ENCODE results near the gene GOLIM4. TPM values are rescaled to one million over a fixed set of nuclear protein-coding genes. Genes with fewer than 3 reads are reported as not detected.

Gene GOLIM4
- total and polyA plus RNA-seq, 7 donors = 12.3 to 37.4 (median 27.2) TPM

DNA sequence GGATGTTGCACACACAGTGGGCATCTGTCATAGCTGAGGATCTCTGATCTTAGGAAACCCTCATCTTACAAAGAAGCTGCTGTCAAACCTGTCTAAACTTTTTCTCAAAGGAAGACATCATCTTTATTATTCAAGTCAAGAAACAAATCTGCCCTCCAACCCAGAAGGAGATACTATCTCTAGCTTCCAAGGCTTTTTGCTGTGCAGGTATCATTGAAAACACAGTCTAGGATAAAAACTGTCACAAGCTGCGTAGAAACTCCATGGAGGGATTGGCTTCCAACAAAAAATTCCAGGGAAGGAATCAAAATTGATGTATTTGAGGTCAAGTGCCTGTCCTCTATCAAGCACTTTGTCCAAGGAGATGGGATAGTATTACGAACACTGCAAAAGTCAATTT lies 89.1 kb downstream of the GOLIM4 start:
- WGBS, 2 donors = 93 to 96% methylated on average over 2 of the region's 2 CpGs
- no peak for DNase-seq
- TF ChIP-seq, protein P1, sequence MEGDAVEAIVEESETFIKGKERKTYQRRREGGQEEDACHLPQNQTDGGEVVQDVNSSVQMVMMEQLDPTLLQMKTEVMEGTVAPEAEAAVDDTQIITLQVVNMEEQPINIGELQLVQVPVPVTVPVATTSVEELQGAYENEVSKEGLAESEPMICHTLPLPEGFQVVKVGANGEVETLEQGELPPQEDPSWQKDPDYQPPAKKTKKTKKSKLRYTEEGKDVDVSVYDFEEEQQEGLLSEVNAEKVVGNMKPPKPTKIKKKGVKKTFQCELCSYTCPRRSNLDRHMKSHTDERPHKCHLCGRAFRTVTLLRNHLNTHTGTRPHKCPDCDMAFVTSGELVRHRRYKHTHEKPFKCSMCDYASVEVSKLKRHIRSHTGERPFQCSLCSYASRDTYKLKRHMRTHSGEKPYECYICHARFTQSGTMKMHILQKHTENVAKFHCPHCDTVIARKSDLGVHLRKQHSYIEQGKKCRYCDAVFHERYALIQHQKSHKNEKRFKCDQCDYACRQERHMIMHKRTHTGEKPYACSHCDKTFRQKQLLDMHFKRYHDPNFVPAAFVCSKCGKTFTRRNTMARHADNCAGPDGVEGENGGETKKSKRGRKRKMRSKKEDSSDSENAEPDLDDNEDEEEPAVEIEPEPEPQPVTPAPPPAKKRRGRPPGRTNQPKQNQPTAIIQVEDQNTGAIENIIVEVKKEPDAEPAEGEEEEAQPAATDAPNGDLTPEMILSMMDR (IDR thresholded peaks at IDR 0.05) = no peak
- TF ChIP-seq POLR2A (IDR thresholded peaks at IDR 0.05) (no peak), EP300 (IDR thresholded peaks at IDR 0.05) (no peak), POLR2AphosphoS5 (IDR thresholded peaks at IDR 0.05) (no peak)
- intact Hi-C loops (cut with DNase I) = no loop called here
- Histone ChIP-seq H3K36me3 (peaks cover 0 to 23% (median 0%) of the 10 kb centered on the region in 4 donors), H3K27me3 (no peaks in the 10 kb centered on the region), H3K4me1 (no peaks in the 10 kb centered on the region), H3K27ac (no peak overlapping the region), H3K9me3 (no peaks in the 10 kb centered on the region), H3K4me3 (no peak overlapping the region)

GRCh38 chr3:168003911-168004310 lies 91.8 kb downstream of the GOLIM4 start:
- Histone ChIP-seq H3K4me1 (no peaks in the 10 kb centered on the region), H3K4me3 (no peak overlapping the region), H3K27ac (no peak overlapping the region), H3K9me3 (no peaks in the 10 kb centered on the region), H3K36me3 (peaks cover 0 to 2% (median 0%) of the 10 kb centered on the region in 4 donors), H3K27me3 (no peaks in the 10 kb centered on the region)
- TF ChIP-seq POLR2A (IDR thresholded peaks at IDR 0.05) (no peak), POLR2AphosphoS5 (IDR thresholded peaks at IDR 0.05) (no peak), EP300 (IDR thresholded peaks at IDR 0.05) (no peak)
- TF ChIP-seq, protein P1 (IDR thresholded peaks at IDR 0.05) = no peak
- WGBS, 2 donors = 91 to 92% methylated on average over 4 of the region's 4 CpGs
- DNase-seq = no peak
- intact Hi-C loops (cut with DNase I) = no loop called here

DNA sequence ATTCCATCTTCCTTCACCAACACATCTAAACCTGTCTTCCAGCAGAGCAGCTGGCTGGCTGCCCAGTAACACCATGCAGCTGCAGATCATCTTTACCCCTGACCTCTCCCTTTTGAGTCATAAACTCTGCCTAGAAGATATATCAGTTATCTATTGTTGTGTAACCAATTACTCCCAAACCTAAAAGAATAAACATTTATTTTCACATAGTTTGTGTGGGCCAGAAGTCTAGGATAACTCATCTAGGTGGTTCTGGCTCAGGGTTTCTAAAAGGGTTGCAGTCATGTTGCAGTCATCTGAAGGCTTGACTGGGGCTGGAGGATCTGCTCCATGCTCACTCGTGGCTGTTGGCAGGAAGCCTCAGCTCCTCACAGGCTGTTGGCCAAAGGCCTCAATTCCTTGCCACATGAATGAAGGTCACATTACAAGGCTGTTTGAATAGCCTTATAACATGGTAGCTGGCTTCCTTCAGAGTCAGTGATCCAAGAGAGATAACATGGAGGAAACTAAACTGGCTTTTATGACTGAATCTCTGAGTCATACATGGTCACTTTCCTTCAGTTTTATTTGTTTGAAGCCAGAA lies 92.8 kb downstream of the GOLIM4 start:
- H3K4me3 ChIP-seq = no peak overlapping the region
- H3K4me1 ChIP-seq = no peaks in the 10 kb centered on the region
- H3K27me3 ChIP-seq = no peaks in the 10 kb centered on the region
- no peak for DNase-seq
- TF ChIP-seq POLR2A (IDR thresholded peaks at IDR 0.05) (no peak), EP300 (IDR thresholded peaks at IDR 0.05) (no peak), POLR2AphosphoS5 (IDR thresholded peaks at IDR 0.05) (no peak)
- TF ChIP-seq, protein P1 (IDR thresholded peaks at IDR 0.05) = no peak
- WGBS, 2 donors = 7 to 42% methylated on average over 1 of the region's 1 CpG
- H3K36me3 ChIP-seq = no peaks in the 10 kb centered on the region
- intact Hi-C loops (cut with DNase I) = no loop called here
- H3K27ac ChIP-seq = no peak overlapping the region
- H3K9me3 ChIP-seq = no peaks in the 10 kb centered on the region

DNA sequence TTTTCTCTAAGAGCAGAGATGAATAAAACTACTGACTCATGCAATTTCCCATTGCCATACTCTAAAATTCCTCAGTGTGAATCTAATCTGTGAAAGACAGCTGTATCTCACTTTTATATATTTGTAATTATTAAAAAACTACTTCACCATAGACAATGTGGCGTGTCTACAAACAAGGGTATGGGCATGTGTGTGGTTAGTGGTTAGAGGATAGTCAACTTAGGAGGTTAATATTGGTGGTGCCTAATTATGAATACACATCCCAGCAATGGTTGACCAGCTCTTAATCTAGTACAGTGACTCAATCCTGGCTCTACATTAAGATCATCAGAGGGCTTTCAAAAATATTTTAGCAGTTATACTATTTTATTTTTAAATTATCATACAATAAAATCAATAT lies 94.5 kb downstream of the GOLIM4 start:
- H3K4me3 ChIP-seq = no peak overlapping the region
- no peaks in the 10 kb centered on the region for H3K4me1 ChIP-seq
- H3K36me3 ChIP-seq = no peaks in the 10 kb centered on the region
- no peak for DNase-seq
- no peaks in the 10 kb centered on the region for H3K27me3 ChIP-seq
- TF ChIP-seq POLR2AphosphoS5 (IDR thresholded peaks at IDR 0.05) = no peak
- no peak for TF ChIP-seq POLR2A (IDR thresholded peaks at IDR 0.05)
- TF ChIP-seq EP300 (IDR thresholded peaks at IDR 0.05) = no peak
- TF ChIP-seq, protein P1 (IDR thresholded peaks at IDR 0.05) = no peak
- no peak overlapping the region for H3K27ac ChIP-seq
- WGBS, 2 donors = 95 to 98% methylated on average over 1 of the region's 1 CpG
- H3K9me3 ChIP-seq = no peaks in the 10 kb centered on the region
- intact Hi-C loops (cut with DNase I) = no loop called here

DNA sequence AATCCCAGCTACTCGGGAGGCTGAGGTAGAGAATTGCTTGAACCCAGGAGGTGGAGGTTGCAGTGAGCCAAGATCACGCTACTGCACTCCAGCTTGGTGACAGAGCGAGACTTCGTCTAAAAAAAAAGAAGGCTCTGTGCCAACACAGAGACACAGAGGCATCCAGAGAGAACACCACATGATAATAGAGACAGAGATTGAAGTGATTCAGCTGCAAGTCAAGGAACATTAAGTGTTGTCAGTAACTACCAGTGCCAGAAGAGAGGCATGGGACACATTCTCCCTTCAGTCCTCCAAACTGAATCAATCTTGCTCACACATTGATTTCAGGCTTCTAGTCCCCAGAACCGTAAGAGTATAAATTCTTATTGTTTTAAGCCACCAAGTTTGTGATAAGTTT lies 97.5 kb downstream of the GOLIM4 start:
- intact Hi-C loops (cut with DNase I) = no loop called here
- no peaks in the 10 kb centered on the region for H3K27me3 ChIP-seq
- 90 to 92% methylated on average over 5 of the region's 5 CpGs for whole genome bisulfite sequencing, 2 donors

More for the DNA sequence above, 97.5 kb downstream of the GOLIM4 start:
- Histone ChIP-seq H3K36me3 (no peaks in the 10 kb centered on the region), H3K4me3 (no peak overlapping the region), H3K4me1 (no peaks in the 10 kb centered on the region), H3K9me3 (no peaks in the 10 kb centered on the region), H3K27ac (no peak overlapping the region)
- TF ChIP-seq EP300 (IDR thresholded peaks at IDR 0.05) (no peak), POLR2AphosphoS5 (IDR thresholded peaks at IDR 0.05) (no peak), POLR2A (IDR thresholded peaks at IDR 0.05) (no peak)
- TF ChIP-seq, protein P1 (IDR thresholded peaks at IDR 0.05) = no peak
- no peak for DNase-seq
